ENCODE measurements around the gene TTYH3. TPM values are rescaled to one million over a fixed set of nuclear protein-coding genes. Genes with fewer than 3 reads are reported as not detected.
"Not testable (repeated sequence)": the region's sequence is repeated elsewhere in the genome, so short reads cannot be mapped to it uniquely, and the experiment has no call there.

TTYH3 gene
- polyA plus RNA-seq, 5 donors, result 76.5 to 169 (median 109) TPM

GRCh38 chr7:2598154-2598823 is 33.5 kb upstream of the TTYH3 start:
- DNase-seq, result no peak

- no peak for DNase-seq
Measured at GRCh38 chr7:2601065-2601464, 30.7 kb upstream of the TTYH3 start.

GRCh38 chr7:2601907-2602306 is 29.9 kb upstream of the TTYH3 start:
- DNase-seq, result no peak

- no peak for DNase-seq
Measured at GRCh38 chr7:2602406-2603043, 29.3 kb upstream of the TTYH3 start.

- no peak for DNase-seq
Measured at GRCh38 chr7:2603044-2603965, 28.5 kb upstream of the TTYH3 start.

GRCh38 chr7:2604608-2605174 is 27.1 kb upstream of the TTYH3 start:
- no peak for DNase-seq

GRCh38 chr7:2605608-2606538 is 25.9 kb upstream of the TTYH3 start:
- DNase-seq, result no peak

GRCh38 chr7:2606539-2606936 is 25.2 kb upstream of the TTYH3 start:
- no peak for DNase-seq

- no peak for DNase-seq
Measured at GRCh38 chr7:2607122-2607922, 24.5 kb upstream of the TTYH3 start.

GRCh38 chr7:2607923-2608904 is 23.6 kb upstream of the TTYH3 start:
- no peak for DNase-seq

GRCh38 chr7:2608921-2609411 is 22.8 kb upstream of the TTYH3 start:
- no peak for DNase-seq

- not testable (repeated sequence) for DNase-seq
Measured at GRCh38 chr7:2609646-2610045, 22.1 kb upstream of the TTYH3 start.

GRCh38 chr7:2610466-2610865 is 21.3 kb upstream of the TTYH3 start:
- no peak for DNase-seq

GRCh38 chr7:2610898-2611297 is 20.9 kb upstream of the TTYH3 start:
- no peak for DNase-seq

- DNase-seq, result no peak
Measured at GRCh38 chr7:2611401-2611800, 20.4 kb upstream of the TTYH3 start.

- DNase-seq, result no peak
Measured at GRCh38 chr7:2611922-2612321, 19.9 kb upstream of the TTYH3 start.

- DNase-seq, result no peak
Measured at GRCh38 chr7:2612445-2613097, 19.2 kb upstream of the TTYH3 start.
